BJ (cell line): ENCODE measurements around the gene ATG4A. TPM values are rescaled to one million over a fixed set of nuclear protein-coding genes. Genes with fewer than 3 reads are reported as not detected.

ENCODE experiments used
- CTCF ChIA-PET: fragments of 350-600 bp; formaldehyde crosslinking; extraction: SDS; loops from one replicate; lab custom pipeline; 2021; ENCODE audit warnings: antibody characterized with exemption, inconsistent platforms; lab: Yijun Ruan, JAX
- POLR2A ChIA-PET: fragments of 300-600 bp; sonication (Branson Sonifier 250); formaldehyde crosslinking; extraction: SDS; loops from one replicate; lab custom pipeline; 2021; ENCODE audit warnings: antibody characterized with exemption; lab: Charles Lee
- DNase-seq: peaks from one replicate; pipeline ENCODE4 v3.0.0-alpha.2; 2011; ENCODE audit warnings: low read depth
- H3K27me3 ChIP-seq: 2 replicates; pipeline ENCODE4 v1.6.0; 2011; ENCODE audit warnings: low read length; ENCODE audit not compliant: control insufficient read depth, insufficient read depth
- H3K36me3 ChIP-seq: 2 replicates; pipeline ENCODE4 v1.5.1; 2011; ENCODE audit warnings: low read length; ENCODE audit not compliant: control insufficient read depth, insufficient read depth
- H3K4me3 ChIP-seq: 2 replicates; pipeline ENCODE4 v1.5.1; 2011; ENCODE audit warnings: low read depth, mild to moderate bottlenecking, control low read depth, low read length
- CTCF ChIP-seq: IDR thresholded peaks from 2 replicates; pipeline ENCODE4 v1.5.1; 2011; ENCODE audit warnings: low read depth, mild to moderate bottlenecking, control low read depth, inconsistent platforms, low read length, moderate library complexity; ENCODE audit not compliant: insufficient read depth
- polyA plus RNA-seq: library from polyadenylated mRNA; depleted of rRNA; stranded (reverse); fragments of >200 nt; gene quantifications from 2 replicates; pipeline ENCODE4 v1.2.3, GENCODE V29; 2011

Gene ATG4A
- polyA plus RNA-seq, 1 experiment, result 6.9 TPM

GRCh38 chrX:108169768-108170167, 78.2 kb downstream of the ATG4A start:
- H3K36me3 ChIP-seq, result no peaks in the 10 kb centered on the region
- H3K27me3 ChIP-seq, result no peaks in the 10 kb centered on the region
- ChIA-PET POLR2A (no interaction called here), CTCF (no interaction called here)
- no peak for DNase-seq
- no peak for TF ChIP-seq CTCF
- no peak overlapping the region for H3K4me3 ChIP-seq

- Histone ChIP-seq H3K27me3 (no peaks in the 10 kb centered on the region), H3K4me3 (no peak overlapping the region), H3K36me3 (no peaks in the 10 kb centered on the region)
- POLR2A ChIA-PET, result no interaction called here
- DNase-seq, result no peak
- TF ChIP-seq CTCF, result no peak
- CTCF ChIA-PET, result no interaction called here
These were observed 80.1 kb downstream of the ATG4A start for GRCh38 chrX:108171671-108172070.

GRCh38 chrX:108173874-108174273, 82.3 kb downstream of the ATG4A start:
- CTCF ChIA-PET, result no interaction called here
- Histone ChIP-seq H3K27me3 (no peaks in the 10 kb centered on the region), H3K36me3 (no peaks in the 10 kb centered on the region), H3K4me3 (no peak overlapping the region)
- POLR2A ChIA-PET, result no interaction called here
- DNase-seq, result no peak
- TF ChIP-seq CTCF, result no peak

GRCh38 chrX:108177351-108178142, 86.0 kb downstream of the ATG4A start:
- POLR2A ChIA-PET, result no interaction called here

GRCh38 chrX:108178143-108178498, 86.5 kb downstream of the ATG4A start:
- no peak for TF ChIP-seq CTCF
- Histone ChIP-seq H3K4me3 (no peak overlapping the region), H3K27me3 (no peaks in the 10 kb centered on the region), H3K36me3 (no peaks in the 10 kb centered on the region)
- ChIA-PET POLR2A (no interaction called here), CTCF (no interaction called here)
- DNase-seq, result no peak

More at GRCh38 chrX:108177351-108178142, 86.0 kb downstream of the ATG4A start:
- CTCF ChIA-PET, result no interaction called here
- no peaks in the 10 kb centered on the region for H3K36me3 ChIP-seq
- H3K4me3 ChIP-seq, result no peak overlapping the region
- DNase-seq, result no peak
- no peaks in the 10 kb centered on the region for H3K27me3 ChIP-seq
- TF ChIP-seq CTCF, result no peak
